CD4-positive, alpha-beta T cell treated with Interleukin-17A for 1 hour (primary cell): Measurements from ENCODE around the gene PEX19.

ENCODE experiments used
- DNase-seq: peaks from one replicate; pipeline ENCODE4 v3.0.0-alpha.2; 2020

Gene PEX19

DNA sequence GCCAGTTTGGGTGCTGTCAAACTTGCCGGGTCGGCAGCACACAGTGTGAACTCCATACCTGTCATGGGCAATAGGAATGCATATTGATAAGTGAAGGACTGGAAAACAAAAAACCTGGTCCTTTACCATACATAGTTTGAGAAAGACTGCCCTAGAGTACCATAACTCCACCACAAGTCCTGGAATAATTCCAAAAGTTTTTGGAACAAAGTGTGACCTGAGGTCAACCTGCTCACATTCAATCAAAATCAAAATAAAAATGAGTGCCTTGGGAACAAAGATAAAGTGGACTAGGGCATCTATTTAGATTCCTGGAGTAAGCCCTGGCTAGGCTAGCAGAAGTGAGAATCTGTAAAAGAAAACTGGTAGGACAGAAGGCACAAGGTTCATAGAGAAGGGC is 7.6 kb downstream of the PEX19 start:
- DNase-seq = no peak

GRCh38 chr1:160271025-160271424 is 13.9 kb downstream of the PEX19 start:
- DNase-seq = no peak

DNA sequence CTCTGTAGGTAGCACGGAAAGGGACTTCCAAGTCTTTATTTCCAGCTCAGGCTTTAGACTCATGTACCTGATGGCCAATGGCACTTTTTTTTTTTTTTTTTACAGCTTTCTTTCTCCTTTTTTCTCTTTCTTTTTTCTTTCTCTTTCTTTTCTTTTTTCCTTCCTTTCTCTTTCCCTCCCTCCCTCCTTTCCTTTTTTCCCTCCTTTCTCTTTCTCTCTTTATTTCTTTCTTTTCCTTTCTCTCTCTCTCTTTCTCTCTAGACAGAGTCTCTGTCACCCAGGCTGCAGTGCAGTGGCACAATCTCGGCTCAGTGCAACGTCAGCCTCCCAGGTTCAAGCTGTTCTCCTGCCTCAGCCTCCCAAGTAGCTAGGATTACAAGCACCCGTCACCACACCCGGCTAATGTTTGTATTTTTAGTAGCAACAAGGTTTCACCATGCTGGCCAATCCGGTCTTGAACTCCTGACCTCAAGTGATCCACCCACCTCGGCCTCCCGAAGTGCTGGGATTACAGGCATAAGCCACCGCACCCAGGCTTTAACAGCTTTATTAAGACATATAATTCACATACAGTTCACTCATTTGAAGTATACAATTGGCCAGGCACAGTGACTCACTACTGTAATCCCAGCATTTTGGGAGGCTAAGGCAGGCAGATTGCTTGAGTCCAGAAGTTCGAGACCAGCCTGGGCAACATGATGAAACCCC is 17.5 kb downstream of the PEX19 start:
- DNase-seq = no peak

DNA sequence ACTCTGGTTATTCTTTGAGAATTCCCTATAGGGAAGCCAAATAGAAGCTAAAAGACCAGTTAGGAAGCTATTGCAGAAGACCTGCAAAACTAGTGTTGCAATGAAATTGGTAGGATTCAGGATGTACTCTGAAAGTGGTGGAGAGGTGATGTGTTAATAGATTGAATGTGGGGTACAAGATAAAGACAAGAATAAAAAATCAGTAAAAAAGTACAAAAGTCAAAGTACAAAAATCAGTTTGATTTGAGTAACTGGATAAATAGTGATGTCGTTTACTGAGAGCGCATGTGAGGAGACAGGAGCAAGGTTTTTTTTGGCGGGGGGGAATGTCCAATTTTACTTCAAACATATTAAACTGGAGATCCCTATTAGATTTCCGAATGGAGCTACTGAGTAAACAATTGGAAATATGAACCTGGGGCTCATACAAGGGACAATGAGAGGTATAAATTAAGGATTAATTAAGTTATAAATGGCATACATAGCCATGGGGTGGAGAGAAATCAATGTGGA is 20.1 kb downstream of the PEX19 start:
- no peak for DNase-seq

DNA sequence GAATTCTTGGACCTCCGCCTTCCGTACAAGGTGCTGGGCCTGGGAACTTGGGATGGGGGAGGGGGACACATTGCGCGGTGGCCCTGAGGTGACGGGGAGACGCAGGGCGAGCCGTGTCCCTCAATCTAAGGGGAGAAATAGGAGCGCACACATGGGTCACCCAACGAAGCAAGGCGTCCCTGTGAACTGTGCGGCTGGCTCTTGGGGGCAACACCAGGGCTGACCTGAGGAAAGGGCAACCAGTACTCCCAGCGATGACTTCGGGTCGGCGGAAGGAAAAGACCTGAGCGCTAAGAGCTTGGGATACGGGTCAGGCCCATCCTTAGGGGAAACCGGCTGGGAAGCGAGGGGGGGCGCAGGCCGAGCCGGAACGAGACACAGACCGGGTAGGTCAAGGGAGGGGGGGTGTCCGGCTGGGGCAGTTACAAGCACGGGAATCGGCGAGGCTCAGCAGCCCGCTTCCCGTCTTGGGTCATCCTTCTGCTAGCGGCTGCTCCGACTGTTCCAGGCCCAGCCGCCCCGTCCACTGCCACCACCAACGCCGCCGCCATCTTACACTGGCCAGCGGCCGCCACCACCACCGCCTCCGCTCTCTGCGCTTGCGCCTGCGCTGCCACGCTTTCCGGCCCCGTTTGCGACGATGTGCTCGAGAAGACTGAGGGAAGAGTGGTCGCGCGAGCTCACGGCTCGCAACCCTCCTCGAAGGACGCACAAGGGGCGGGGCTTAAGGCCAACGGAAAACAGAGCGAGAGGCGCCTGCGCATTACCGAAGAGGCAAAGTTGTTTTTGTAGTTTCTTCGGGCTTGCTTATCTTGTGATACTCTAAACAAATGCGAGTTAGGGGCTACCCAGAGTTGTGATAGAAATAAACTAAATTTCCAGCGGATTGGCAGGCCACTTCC is 22.8 kb downstream of the PEX19 start, which contains the start of gene DCAF8:
Gene DCAF8, minus strand, starts transcription at position 657 of the 902 bp plus-strand sequence. CDS start 18,541 bp downstream, outside the sequence.
- DNase-seq = peak; percentile 99

GRCh38 chr1:160261556-160261892 is 23.4 kb downstream of the PEX19 start:
- DNase-seq = peak; percentile 90

- peak; percentile 19 for DNase-seq
These were observed 24.2 kb downstream of the PEX19 start for GRCh38 chr1:160260406-160261382.

GRCh38 chr1:160258177-160258798 is 26.6 kb downstream of the PEX19 start:
- DNase-seq = no peak

GRCh38 chr1:160257411-160258015 is 27.4 kb downstream of the PEX19 start:
- DNase-seq = no peak

- no peak for DNase-seq
These were observed 28.4 kb downstream of the PEX19 start for GRCh38 chr1:160256396-160257046.

DNA sequence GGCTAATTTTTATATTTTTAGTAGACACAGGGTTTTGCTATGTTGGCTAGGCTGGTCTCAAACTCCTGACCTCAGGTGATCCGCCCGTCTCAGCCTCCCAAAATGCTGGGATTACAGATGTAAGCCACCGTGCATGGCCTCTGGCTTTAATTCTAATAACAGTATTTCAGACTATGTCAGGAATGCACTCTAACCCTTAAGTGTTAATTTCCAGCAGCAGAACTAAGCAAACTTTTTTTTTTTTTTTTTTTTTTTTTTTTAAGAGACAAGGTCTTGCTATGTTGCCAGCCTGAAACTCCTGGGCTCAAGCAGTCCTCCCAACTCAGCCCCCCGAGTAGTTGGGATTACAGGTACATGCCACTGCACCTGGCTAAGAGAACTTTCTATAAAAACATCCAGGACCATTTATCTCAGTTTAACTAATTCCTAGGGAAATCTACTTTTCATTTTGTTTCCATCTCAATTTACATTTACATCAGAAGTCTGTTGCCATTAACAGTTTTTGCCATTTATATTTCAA is 29.1 kb downstream of the PEX19 start:
- no peak for DNase-seq

- peak; percentile 76 for DNase-seq
These were observed 33.0 kb downstream of the PEX19 start for GRCh38 chr1:160251687-160252526.

GRCh38 chr1:160251011-160251410 is 33.9 kb downstream of the PEX19 start:
- no peak for DNase-seq

GRCh38 chr1:160247053-160247452 is 37.9 kb downstream of the PEX19 start:
- no peak for DNase-seq

DNA sequence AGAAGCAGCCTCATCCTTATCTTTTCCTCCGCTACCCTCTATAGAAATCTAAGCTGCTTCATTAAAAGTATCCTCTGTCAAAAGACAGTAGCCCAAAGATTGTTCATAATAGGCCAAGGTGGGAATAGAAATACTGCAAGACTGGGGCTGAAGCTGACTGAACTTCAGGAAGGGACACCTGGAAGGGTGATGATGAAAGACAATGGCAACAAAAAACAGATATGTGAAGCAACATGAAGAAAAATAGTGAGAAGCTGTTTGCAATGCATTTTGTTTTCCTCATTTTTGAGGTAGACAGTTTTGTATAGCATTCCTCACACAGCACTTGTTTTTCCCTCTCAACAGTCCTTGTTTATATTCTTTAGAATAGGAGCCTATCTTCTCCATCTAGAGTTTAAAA is 39.5 kb downstream of the PEX19 start:
- DNase-seq = no peak

DNA sequence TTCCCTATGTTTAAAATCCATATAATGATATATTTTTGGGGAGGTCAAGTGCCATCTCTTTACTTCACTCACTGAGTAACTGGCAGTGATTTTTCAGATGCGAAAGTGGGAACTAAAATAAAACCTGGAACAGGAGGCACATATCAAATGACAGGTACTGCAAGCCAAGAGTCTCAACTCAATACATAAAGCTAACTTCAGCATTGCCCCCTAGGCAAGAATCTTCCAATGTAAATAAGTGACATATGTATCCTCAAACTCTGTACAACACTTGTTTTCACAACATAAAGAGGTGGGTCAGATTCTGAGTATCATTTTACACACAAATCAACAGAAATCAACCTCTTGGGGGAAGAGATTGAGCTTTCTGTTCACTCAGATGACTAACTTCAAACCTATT is 40.7 kb downstream of the PEX19 start:
- DNase-seq = no peak

GRCh38 chr1:160243767-160244166 is 41.2 kb downstream of the PEX19 start:
- DNase-seq = no peak

DNA sequence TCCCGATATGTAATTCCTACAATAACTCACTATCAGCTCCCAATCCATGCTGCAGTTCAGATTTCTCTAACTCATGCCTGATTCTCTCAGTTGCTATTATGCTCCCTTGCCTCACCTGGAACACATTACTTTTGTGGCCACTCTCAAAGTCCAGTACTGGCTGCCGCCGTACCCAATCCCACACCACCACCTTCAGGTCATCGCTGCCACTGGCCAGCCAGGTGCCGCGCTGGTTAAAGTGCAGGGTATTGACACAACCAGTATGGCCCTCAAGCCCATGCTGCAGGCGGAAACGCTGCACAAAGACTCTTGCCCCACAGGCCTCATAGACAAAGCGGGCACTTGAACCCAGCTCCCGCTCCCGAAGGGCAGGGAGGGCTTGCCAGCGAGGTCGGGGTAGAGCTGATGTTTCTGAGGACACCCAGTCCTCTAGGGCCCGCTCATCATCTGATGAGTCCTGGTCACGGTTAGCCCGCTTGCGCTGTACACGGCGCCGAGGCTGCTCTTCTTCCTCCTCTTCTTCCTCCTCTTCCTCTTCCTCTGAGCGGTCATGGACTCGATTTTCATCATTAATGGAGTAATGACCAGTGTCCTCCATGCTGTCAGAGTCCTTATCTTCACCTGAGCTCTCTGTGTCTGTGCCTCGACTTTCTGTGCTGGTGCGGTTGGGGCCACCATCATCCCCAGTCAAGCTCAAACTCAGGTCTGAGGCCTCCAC is 45.2 kb downstream of the PEX19 start:
- no peak for DNase-seq

DNA sequence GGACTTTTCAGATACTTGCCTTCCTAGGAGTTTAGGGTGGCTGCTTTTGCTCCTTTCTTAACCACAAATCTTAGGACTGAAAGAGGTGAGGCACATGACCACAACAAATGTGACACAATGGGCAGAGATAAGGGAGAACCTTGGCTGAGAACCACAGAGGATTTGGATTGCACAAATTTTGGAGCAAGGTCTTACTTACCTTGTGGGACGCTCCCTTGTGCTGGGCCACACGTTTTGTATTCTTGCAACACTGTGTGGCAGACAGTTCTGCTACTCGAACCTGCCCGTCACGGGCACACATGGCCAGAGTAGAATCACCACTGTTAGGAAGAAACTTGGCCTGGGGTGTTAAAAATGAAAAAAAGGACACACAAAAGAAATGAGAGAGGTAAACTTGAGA is 46.5 kb downstream of the PEX19 start:
- no peak for DNase-seq
